HL-60 (cell line): ENCODE measurements around the gene SGSM1.

ENCODE experiments used
- CTCF ChIP-seq: IDR thresholded peaks from one replicate; pipeline ENCODE4 v1.5.1; 2011; ENCODE audit warnings: low read length, control low read depth, inconsistent platforms; ENCODE audit not compliant: insufficient read depth
- POLR2AphosphoS5 ChIP-seq: IDR thresholded peaks from 2 replicates; pipeline ENCODE4 v1.6.1; 2012; ENCODE audit warnings: low read depth

DNA sequence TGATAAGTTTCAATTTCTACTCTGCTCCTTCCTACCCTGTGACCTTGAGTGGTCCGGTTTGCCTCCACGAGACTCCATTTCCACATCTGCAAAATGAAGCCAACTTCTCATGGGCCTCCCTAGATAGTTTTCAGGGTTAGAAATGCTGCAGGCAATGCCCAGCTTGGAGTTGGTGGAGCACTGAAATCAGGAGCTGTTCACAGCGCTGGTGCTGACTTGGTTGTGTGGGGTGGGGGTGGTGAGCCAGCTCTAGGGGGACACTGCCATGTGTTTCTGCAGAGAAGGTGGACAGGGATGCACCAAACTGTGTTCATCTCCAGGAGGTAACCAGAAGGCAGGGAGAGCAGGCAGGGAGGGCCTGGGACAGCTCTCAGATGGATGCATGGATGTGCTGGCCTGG, 37.0 kb downstream of the SGSM1 start:
- TF ChIP-seq POLR2AphosphoS5 (no peak), CTCF (no peak)
